ELF-1 (cell line): ENCODE measurements around the gene RAD51AP1.

Experiments used
- DNase-seq: peaks from one replicate; pipeline ENCODE4 v3.0.0-alpha.2; 2016; ENCODE audit warnings: low read depth, low spot score

Gene RAD51AP1

GRCh38 chr12:4591180-4591687, 52.5 kb downstream of the RAD51AP1 start:
- DNase-seq = no peak

GRCh38 chr12:4595881-4596280, 57.2 kb downstream of the RAD51AP1 start:
- no peak for DNase-seq

- DNase-seq = no peak
Observed at GRCh38 chr12:4603421-4603820, 64.7 kb downstream of the RAD51AP1 start.

- DNase-seq = no peak
Observed at GRCh38 chr12:4603946-4604345, 65.3 kb downstream of the RAD51AP1 start.

- DNase-seq = peak; percentile 92
Observed at GRCh38 chr12:4604684-4605193, 66.0 kb downstream of the RAD51AP1 start.

- no peak for DNase-seq
Observed at GRCh38 chr12:4607056-4607455, 68.4 kb downstream of the RAD51AP1 start.

- no peak for DNase-seq
Observed at GRCh38 chr12:4609071-4609470, 70.4 kb downstream of the RAD51AP1 start.
